ENCODE measurements around the gene MDFIC. TPM values are rescaled to one million over a fixed set of nuclear protein-coding genes. Genes with fewer than 3 reads are reported as not detected.

The MDFIC gene
- total and polyA plus RNA-seq, 5 donors, result 9.2 to 23.8 (median 20.6) TPM

DNA sequence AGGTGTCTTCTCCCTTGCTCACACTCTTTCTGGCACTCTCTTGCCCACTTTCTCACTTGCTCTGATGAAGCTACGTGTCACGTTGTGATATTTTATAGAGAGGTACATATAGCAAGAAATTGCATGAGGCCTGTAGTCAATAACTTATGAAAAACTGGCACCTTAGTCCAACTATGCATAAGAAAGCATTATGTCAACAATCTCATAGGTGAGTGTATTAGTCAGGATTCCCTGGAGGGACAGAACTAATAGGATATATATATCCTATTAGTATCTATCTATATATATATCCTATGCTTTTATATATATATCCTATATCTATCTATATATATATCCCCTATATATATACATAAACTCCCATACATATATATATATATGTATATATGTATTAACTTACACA is 18.8 kb upstream of the MDFIC start:
- H3K9me3 ChIP-seq (ENCODE audit: control insufficient read depth, low read length), result no peaks in the 10 kb centered on the region
- DNase-seq (no peak), ATAC-seq (no peak)
- H3K4me3 ChIP-seq (ENCODE audit: low read length), result no peak overlapping the region
- WGBS, result 91% methylated on average over 2 of the region's 2 CpGs
- H3K27me3 ChIP-seq (ENCODE audit: control insufficient read depth, insufficient read depth), result no peaks in the 10 kb centered on the region
- H3K27ac ChIP-seq (ENCODE audit: low read length), result no peak overlapping the region
- intact Hi-C loops (cut with DNase I), result no loop called here
- H3K4me1 ChIP-seq (ENCODE audit: control insufficient read depth, insufficient read depth, low read length), result no peaks in the 10 kb centered on the region

- 58% methylated on average over 2 of the region's 2 CpGs for WGBS
- no peak for ATAC-seq
- intact Hi-C loops (cut with DNase I), result no loop called here
- no peaks in the 10 kb centered on the region for H3K27me3 ChIP-seq (ENCODE audit: control insufficient read depth, insufficient read depth)
- H3K4me3 ChIP-seq (ENCODE audit: low read length), result no peak overlapping the region
- DNase-seq, result no peak
- no peak overlapping the region for H3K27ac ChIP-seq (ENCODE audit: low read length)
- no peaks in the 10 kb centered on the region for H3K4me1 ChIP-seq (ENCODE audit: control insufficient read depth, insufficient read depth, low read length)
- H3K9me3 ChIP-seq (ENCODE audit: control insufficient read depth, low read length), result no peaks in the 10 kb centered on the region
These were observed 11.1 kb upstream of the MDFIC start for GRCh38 chr7:114910787-114911186.

- DNase-seq (no peak), ATAC-seq (no peak)
- no peak overlapping the region for H3K4me3 ChIP-seq (ENCODE audit: low read length)
- no peaks in the 10 kb centered on the region for H3K9me3 ChIP-seq (ENCODE audit: control insufficient read depth, low read length)
- intact Hi-C loops (cut with DNase I), result no loop called here
- H3K27me3 ChIP-seq (ENCODE audit: control insufficient read depth, insufficient read depth), result no peaks in the 10 kb centered on the region
- 69% methylated on average over 4 of the region's 4 CpGs for WGBS
- no peaks in the 10 kb centered on the region for H3K4me1 ChIP-seq (ENCODE audit: control insufficient read depth, insufficient read depth, low read length)
- H3K27ac ChIP-seq (ENCODE audit: low read length), result no peak overlapping the region
These were observed 10.5 kb upstream of the MDFIC start for GRCh38 chr7:114911411-114911810.

DNA sequence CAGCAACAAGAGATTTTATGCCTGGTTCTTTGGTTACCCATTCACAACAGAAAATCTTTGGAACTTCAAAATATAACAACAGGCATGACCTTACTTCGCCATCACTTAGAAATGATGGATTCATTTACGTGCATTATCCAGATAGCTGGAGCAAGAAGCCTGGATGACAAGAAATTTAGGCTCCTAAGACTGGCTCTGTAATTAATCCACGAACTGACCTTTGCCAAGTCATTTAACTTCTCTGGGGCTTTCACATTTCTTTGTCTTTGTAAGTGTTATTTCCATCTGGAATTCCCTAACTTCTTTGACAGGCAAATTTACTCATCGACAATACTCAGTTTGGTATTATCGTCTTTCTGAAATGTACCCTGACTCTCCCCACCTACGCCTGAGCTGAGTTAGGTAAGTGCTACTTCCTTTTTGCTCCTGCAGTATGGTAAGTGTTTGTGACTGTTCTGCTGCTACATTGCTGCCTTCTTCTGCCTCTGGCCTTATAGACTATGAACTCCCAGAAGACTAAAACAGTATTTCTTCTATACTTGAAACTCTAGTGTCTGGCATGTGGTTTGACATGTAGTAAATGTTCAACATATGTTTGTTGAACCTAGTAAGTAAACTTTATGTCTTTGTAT is 5.5 kb upstream of the MDFIC start:
- Histone ChIP-seq H3K4me3 (ENCODE audit: low read length) (no peak overlapping the region), H3K9me3 (ENCODE audit: control insufficient read depth, low read length) (no peaks in the 10 kb centered on the region), H3K27ac (ENCODE audit: low read length) (no peak overlapping the region), H3K4me1 (ENCODE audit: control insufficient read depth, insufficient read depth, low read length) (no peaks in the 10 kb centered on the region), H3K27me3 (ENCODE audit: control insufficient read depth, insufficient read depth) (no peaks in the 10 kb centered on the region)
- DNase-seq, result no peak
- no peak for ATAC-seq
- 84% methylated on average over 6 of the region's 6 CpGs for WGBS
- intact Hi-C loops (cut with DNase I), result no loop called here

DNA sequence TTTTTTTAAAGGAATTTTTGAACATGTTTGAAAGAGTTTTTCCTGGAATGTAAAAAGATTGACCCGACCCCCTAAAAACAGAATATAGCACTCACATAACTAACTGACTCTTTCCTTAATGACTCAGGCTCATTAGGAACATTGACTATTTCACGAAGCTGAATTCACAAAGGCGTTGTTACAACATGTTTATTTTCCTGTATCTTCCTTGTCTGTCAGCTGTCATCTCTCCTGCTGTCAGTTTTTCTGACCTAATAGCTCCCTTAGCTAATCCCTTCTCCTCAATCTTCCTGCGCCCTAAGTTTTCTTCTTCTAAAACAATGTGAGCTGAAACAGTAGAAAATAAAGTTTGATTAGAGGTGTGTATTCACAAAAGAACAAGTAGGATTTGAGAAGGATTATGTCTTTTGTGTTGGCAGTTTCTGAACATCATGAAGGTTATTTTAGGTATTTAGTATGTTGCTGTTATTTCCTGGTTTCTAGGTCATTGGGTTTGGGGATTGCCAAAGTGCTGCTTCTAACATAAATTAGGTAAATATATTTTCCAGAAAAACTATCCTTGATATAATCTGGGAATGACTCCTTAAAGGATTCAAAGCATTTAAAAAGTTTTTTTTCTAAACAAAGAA is 4.6 kb upstream of the MDFIC start:
- Histone ChIP-seq H3K27me3 (ENCODE audit: control insufficient read depth, insufficient read depth) (no peaks in the 10 kb centered on the region), H3K27ac (ENCODE audit: low read length) (no peak overlapping the region), H3K4me3 (ENCODE audit: low read length) (no peak overlapping the region), H3K9me3 (ENCODE audit: control insufficient read depth, low read length) (no peaks in the 10 kb centered on the region), H3K4me1 (ENCODE audit: control insufficient read depth, insufficient read depth, low read length) (no peaks in the 10 kb centered on the region)
- DNase-seq, result no peak
- whole genome bisulfite sequencing, result 66% methylated on average over 4 of the region's 4 CpGs
- intact Hi-C loops (cut with DNase I), result no loop called here
- ATAC-seq, result no peak

DNA sequence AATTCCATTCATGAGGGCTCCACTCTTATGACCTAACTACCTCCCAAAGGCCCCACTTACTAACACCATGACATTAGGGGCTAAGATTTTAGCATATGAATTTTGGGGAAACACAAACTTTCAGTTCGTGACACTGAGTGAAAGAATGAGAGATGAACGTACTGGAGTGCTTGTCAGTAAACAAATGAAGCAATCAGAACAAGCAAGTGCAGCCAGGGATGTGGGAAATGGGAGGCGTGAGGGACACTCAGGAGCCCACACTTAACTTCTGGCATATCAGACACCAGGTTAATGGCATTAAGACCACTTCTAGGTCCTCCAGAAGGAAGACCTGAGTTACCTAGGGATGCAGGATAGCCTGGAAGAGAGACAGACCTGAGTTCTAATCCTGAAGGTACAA is 2.3 kb upstream of the MDFIC start:
- Histone ChIP-seq H3K27me3 (ENCODE audit: control insufficient read depth, insufficient read depth) (no peaks in the 10 kb centered on the region), H3K4me3 (ENCODE audit: low read length) (no peak overlapping the region), H3K4me1 (ENCODE audit: control insufficient read depth, insufficient read depth, low read length) (no peaks in the 10 kb centered on the region), H3K27ac (ENCODE audit: low read length) (no peak overlapping the region), H3K9me3 (ENCODE audit: control insufficient read depth, low read length) (no peaks in the 10 kb centered on the region)
- DNase-seq (no peak), ATAC-seq (no peak)
- WGBS, result 91% methylated on average over 3 of the region's 3 CpGs
- intact Hi-C loops (cut with DNase I), result no loop called here

DNA sequence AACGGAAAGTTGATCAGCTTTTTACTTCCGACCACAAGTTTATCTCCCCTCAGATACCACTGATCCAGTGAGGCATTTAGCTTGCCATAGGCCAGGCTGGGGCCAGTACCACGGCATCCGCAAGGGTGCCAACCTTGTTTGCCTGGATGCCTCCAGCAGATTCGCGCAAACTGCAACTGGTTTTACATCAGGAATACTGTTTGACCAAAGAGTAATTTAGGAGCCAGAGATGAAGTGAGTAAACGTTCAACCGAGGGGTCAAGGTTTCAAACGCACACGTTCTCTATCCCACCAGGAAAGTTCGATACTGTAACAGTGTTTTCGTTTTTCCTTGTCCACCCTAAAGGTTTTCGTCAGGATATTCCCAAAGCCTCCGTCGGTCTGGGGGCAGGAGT is 266 bp upstream of the MDFIC start:
- intact Hi-C loops (cut with DNase I), result loop anchor here in 1 of 4 donors (10.0 kb wide), 2 partner anchors 63 to 163 kb away; no protein-coding TSS in a partner anchor
- ATAC-seq (peak; percentile 27 to 38), DNase-seq (peak in 2 of 3 donors; percentile 31 to 57)
- Histone ChIP-seq H3K27me3 (ENCODE audit: control insufficient read depth, insufficient read depth) (no peaks in the 10 kb centered on the region), H3K9me3 (ENCODE audit: control insufficient read depth, low read length) (no peaks in the 10 kb centered on the region), H3K27ac (ENCODE audit: low read length) (peak overlapping the region; percentile 74), H3K4me3 (ENCODE audit: low read length) (peak overlapping the region; percentile 71), H3K4me1 (ENCODE audit: control insufficient read depth, insufficient read depth, low read length) (no peaks in the 10 kb centered on the region)
- 31% methylated on average over 15 of the region's 15 CpGs for WGBS

DNA sequence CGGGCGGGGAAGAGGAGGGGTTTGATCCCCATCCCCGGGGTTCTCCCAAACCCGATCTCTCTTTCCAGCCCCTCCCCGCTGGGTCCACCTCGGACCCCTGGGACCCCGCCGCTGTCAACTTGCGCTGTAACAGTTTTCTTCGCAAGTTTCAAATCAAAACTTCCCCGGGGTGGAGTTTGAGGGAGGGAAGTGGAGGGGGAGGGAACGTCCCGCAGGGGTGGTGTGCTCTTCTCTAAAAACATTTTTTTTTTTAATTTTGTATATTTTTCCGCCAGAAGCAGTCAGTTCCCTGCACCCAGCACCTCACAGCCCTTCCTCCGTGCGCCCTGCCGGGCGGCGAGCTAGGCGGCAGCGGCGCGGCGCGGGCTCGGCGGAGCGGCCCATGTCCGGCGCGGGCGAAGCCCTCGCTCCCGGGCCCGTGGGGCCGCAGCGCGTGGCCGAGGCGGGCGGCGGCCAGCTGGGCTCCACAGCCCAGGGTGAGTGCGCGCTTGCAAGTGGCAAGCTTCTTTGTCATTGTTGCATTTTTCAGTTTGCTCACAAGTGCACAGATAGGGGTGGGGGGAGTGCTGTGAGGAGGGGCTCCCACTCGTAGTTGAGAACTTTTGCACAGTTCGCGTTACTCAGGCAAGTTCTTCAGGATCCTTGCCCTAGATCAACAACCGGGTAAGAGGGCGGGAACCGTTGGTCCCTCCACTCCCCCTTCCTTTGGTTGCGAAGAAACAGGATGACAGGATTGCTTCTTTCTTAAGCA is 933 bp downstream of the MDFIC start:
- under 1% methylated on average over 51 of the region's 51 CpGs for whole genome bisulfite sequencing
- peak overlapping the region; percentile 74 for H3K27ac ChIP-seq (ENCODE audit: low read length)
- H3K4me3 ChIP-seq (ENCODE audit: low read length), result peak overlapping the region; percentile 71
- H3K9me3 ChIP-seq (ENCODE audit: control insufficient read depth, low read length), result no peaks in the 10 kb centered on the region
- intact Hi-C loops (cut with DNase I), result loop anchor here in 1 of 4 donors (10.0 kb wide), 2 partner anchors 62 to 162 kb away; no protein-coding TSS in a partner anchor
- no peaks in the 10 kb centered on the region for H3K27me3 ChIP-seq (ENCODE audit: control insufficient read depth, insufficient read depth)
- DNase-seq, result peak; percentile 47 to 72 (median 70)
- no peaks in the 10 kb centered on the region for H3K4me1 ChIP-seq (ENCODE audit: control insufficient read depth, insufficient read depth, low read length)
- ATAC-seq, result peak; percentile 72 to 77

- intact Hi-C loops (cut with DNase I), result loop anchor here in 1 of 4 donors (10.0 kb wide), 2 partner anchors 61 to 161 kb away; no protein-coding TSS in a partner anchor
- no peaks in the 10 kb centered on the region for H3K9me3 ChIP-seq (ENCODE audit: control insufficient read depth, low read length)
- ATAC-seq, result no peak
- WGBS, result 2% methylated on average over 4 of the region's 4 CpGs
- peak overlapping the region; percentile 74 for H3K27ac ChIP-seq (ENCODE audit: low read length)
- peak overlapping the region; percentile 71 for H3K4me3 ChIP-seq (ENCODE audit: low read length)
- H3K27me3 ChIP-seq (ENCODE audit: control insufficient read depth, insufficient read depth), result no peaks in the 10 kb centered on the region
- no peak for DNase-seq
- H3K4me1 ChIP-seq (ENCODE audit: control insufficient read depth, insufficient read depth, low read length), result peaks cover under 1% of the 10 kb centered on the region
These were observed 1.5 kb downstream of the MDFIC start for GRCh38 chr7:114923403-114923713.

GRCh38 chr7:114924038-114924712 is 2.3 kb downstream of the MDFIC start:
- no peaks in the 10 kb centered on the region for H3K9me3 ChIP-seq (ENCODE audit: control insufficient read depth, low read length)
- DNase-seq (no peak), ATAC-seq (no peak)
- H3K27me3 ChIP-seq (ENCODE audit: control insufficient read depth, insufficient read depth), result no peaks in the 10 kb centered on the region
- WGBS, result 63% methylated on average over 4 of the region's 4 CpGs
- H3K4me3 ChIP-seq (ENCODE audit: low read length), result peak overlapping the region; percentile 71
- intact Hi-C loops (cut with DNase I), result loop anchor here in 1 of 4 donors (10.0 kb wide), 2 partner anchors 61 to 161 kb away; no protein-coding TSS in a partner anchor
- no peak overlapping the region for H3K27ac ChIP-seq (ENCODE audit: low read length)
- peaks cover 2% of the 10 kb centered on the region for H3K4me1 ChIP-seq (ENCODE audit: control insufficient read depth, insufficient read depth, low read length)

DNA sequence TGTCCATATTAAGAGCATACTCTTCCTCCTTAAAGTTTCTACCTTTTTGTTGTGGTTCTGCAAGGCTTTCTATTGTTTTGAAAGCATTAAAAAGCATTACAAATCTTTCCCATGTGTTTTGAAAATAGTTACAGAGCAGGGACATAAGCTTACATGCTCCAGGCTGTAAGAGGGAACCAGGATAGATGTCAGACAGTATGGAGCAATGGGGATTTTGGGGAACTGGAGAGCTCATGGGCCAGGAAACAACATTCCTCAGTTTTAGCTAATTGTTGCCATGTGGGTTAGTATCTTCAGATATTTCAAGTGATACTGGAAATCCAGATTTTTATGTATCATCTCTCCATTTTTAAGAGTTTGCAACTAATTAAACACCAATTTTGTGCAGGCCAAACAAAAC is 3.5 kb downstream of the MDFIC start:
- Histone ChIP-seq H3K9me3 (ENCODE audit: control insufficient read depth, low read length) (no peaks in the 10 kb centered on the region), H3K27ac (ENCODE audit: low read length) (no peak overlapping the region), H3K4me1 (ENCODE audit: control insufficient read depth, insufficient read depth, low read length) (peaks cover 4% of the 10 kb centered on the region), H3K27me3 (ENCODE audit: control insufficient read depth, insufficient read depth) (no peaks in the 10 kb centered on the region), H3K4me3 (ENCODE audit: low read length) (no peak overlapping the region)
- intact Hi-C loops (cut with DNase I), result loop anchor here in 1 of 4 donors (10.0 kb wide), 2 partner anchors 59 to 159 kb away; no protein-coding TSS in a partner anchor
- no peak for DNase-seq
- ATAC-seq, result no peak
